ENCODE results near the gene ATP8A2. TPM values are rescaled to one million over a fixed set of nuclear protein-coding genes. Genes with fewer than 3 reads are reported as not detected.

Gene ATP8A2
- total and polyA plus RNA-seq, 10 of the 15 experiments (the other 5 are each of a cell fraction or from before 2014, with no cell fraction given), result 0.01 to 0.04 (median 0.04) TPM; not detected in 7

DNA sequence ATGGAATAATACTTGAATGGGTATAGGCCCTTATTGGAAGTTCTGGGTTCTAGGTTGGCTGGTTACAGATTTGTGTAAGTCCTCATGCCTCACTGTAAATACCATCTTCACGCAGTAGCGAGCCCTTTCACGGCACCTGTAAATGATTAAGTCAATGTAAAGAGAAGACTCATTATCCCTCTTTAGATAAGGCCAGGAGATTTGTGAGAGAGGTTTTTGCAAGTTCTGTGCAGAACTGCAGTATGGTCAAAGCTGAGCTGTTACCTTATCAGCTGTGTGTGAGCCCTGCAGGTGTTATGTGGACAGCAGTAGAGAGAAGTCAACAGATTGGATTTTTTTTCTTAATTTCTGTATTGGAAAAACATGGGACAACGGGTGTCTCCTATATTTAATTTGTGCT lies 538.5 kb downstream of the ATP8A2 start:
- CTCF ChIA-PET, result interaction anchor here (0.7 kb wide), 1 partner anchor 334 kb away, joined by 4 read pairs; no protein-coding TSS in a partner anchor

More for the DNA sequence above, 538.5 kb downstream of the ATP8A2 start:
- Histone ChIP-seq H4K20me1 (ENCODE audit: control insufficient read depth, insufficient read depth) (no peaks in the 10 kb centered on the region), H3K9me3 (replicated peaks; ENCODE audit: control insufficient read depth, insufficient read depth, low read length) (no peaks in the 10 kb centered on the region; the same call in 2 of the 3 replicates), H3K4me3 (no peak overlapping the region), H3K4me2 (ENCODE audit: control insufficient read depth, insufficient read depth) (no peak overlapping the region), H3K9ac (ENCODE audit: control insufficient read depth, insufficient read depth, low read length) (no peak overlapping the region), H3K36me3 (ENCODE audit: control insufficient read depth in 2 of 2, insufficient read depth in 2 of 2, low read length in 1 of 2) (no peaks in the 10 kb centered on the region), H3K79me2 (ENCODE audit: control insufficient read depth, insufficient read depth, low read length) (no peaks in the 10 kb centered on the region), H2AFZ (ENCODE audit: control insufficient read depth, low read depth, low read length) (no peak overlapping the region), H3K27me3 (replicated peaks in 1 of 2; ENCODE audit: control insufficient read depth in 2 of 2, insufficient read depth in 2 of 2, low read length in 1 of 2) (no peaks in the 10 kb centered on the region), H3K27ac (ENCODE audit: control insufficient read depth, insufficient read depth) (no peak overlapping the region), H3K4me1 (ENCODE audit: control insufficient read depth, insufficient read depth, low read length) (no peaks in the 10 kb centered on the region; the same call in 1 of the 2 replicates)
- RAD21 ChIA-PET (ENCODE audit: unreplicated experiment), result no interaction called here
- SMC1A ChIA-PET (ENCODE audit: uncharacterized antibody, unreplicated experiment), result no interaction called here
- no peak for ATAC-seq
- DNase-seq (ENCODE audit: low read depth, low spot score), result no peak
- POLR2A ChIA-PET, result no interaction called here
- TF ChIP-seq SMC3 (IDR thresholded peaks at IDR 0.05; ENCODE audit: borderline replicate concordance, low read length) (no peak), MTA2 (IDR thresholded peaks at IDR 0.05; ENCODE audit: low read depth) (no peak), HCFC1 (IDR thresholded peaks at IDR 0.05; ENCODE audit: low read length) (no peak), SRF (IDR thresholded peaks at IDR 0.05; ENCODE audit: low read depth in 2 of 2, low read length in 2 of 2) (no peak), SMARCA5 (IDR thresholded peaks at IDR 0.05) (no peak), NRF1 (conservative IDR thresholded peaks at IDR 0.05; ENCODE audit: low read depth, low read length) (no peak), FOXM1 (IDR thresholded peaks at IDR 0.05; ENCODE audit: low read depth, low read length) (no peak), RELA (IDR thresholded peaks at IDR 0.05; ENCODE audit: borderline replicate concordance, partially characterized antibody) (no peak), BRCA1 (IDR thresholded peaks at IDR 0.05; ENCODE audit: low read depth, low read length) (no peak), NR2C1 (IDR thresholded peaks at IDR 0.05) (no peak), ZBED1 (IDR thresholded peaks at IDR 0.05; ENCODE audit: borderline replicate concordance) (no peak), SREBF1 (IDR thresholded peaks at IDR 0.05; ENCODE audit: low read length) (no peak), RUNX3 (IDR thresholded peaks at IDR 0.05; ENCODE audit: low read length) (no peak), CHD1 (IDR thresholded peaks at IDR 0.05; ENCODE audit: low read depth, low read length) (no peak), HDAC6 (IDR thresholded peaks at IDR 0.05; ENCODE audit: unreplicated experiment) (no peak), TCF7 (IDR thresholded peaks at IDR 0.05; ENCODE audit: borderline replicate concordance) (no peak)
- TF ChIP-seq, protein P1, sequence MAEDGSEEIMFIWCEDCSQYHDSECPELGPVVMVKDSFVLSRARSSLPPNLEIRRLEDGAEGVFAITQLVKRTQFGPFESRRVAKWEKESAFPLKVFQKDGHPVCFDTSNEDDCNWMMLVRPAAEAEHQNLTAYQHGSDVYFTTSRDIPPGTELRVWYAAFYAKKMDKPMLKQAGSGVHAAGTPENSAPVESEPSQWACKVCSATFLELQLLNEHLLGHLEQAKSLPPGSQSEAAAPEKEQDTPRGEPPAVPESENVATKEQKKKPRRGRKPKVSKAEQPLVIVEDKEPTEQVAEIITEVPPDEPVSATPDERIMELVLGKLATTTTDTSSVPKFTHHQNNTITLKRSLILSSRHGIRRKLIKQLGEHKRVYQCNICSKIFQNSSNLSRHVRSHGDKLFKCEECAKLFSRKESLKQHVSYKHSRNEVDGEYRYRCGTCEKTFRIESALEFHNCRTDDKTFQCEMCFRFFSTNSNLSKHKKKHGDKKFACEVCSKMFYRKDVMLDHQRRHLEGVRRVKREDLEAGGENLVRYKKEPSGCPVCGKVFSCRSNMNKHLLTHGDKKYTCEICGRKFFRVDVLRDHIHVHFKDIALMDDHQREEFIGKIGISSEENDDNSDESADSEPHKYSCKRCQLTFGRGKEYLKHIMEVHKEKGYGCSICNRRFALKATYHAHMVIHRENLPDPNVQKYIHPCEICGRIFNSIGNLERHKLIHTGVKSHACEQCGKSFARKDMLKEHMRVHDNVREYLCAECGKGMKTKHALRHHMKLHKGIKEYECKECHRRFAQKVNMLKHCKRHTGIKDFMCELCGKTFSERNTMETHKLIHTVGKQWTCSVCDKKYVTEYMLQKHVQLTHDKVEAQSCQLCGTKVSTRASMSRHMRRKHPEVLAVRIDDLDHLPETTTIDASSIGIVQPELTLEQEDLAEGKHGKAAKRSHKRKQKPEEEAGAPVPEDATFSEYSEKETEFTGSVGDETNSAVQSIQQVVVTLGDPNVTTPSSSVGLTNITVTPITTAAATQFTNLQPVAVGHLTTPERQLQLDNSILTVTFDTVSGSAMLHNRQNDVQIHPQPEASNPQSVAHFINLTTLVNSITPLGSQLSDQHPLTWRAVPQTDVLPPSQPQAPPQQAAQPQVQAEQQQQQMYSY (CRISPR knock-in tag; IDR thresholded peaks at IDR 0.05), result no peak
- in situ Hi-C loops (cut with MboI), result no loop called here
- FAIRE-seq, result no peak
- WGBS (ENCODE audit: insufficient coverage, insufficient replicate concordance, low lambda C conversion rate, missing lambda C conversion rate), result 70% methylated on average over 4 of the region's 4 CpGs
- no TSS peak for BruUV-seq (replicated peaks)
- intact Hi-C loops (cut with micrococcal nuclease; ENCODE audit: unreplicated experiment), result no loop called here

Data from GM12878 (cell line).